Sigmoid colon (tissue), 3 donors: ENCODE measurements around the gene VPS45.

ENCODE experiments used
- CTCF ChIP-seq, 4 experiments: fragments of 450-650 bp in 3 of 4; fragments of 200-600 bp in 1 of 4; IDR thresholded peaks; one replicate each; pipeline ENCODE4 v1.5.1; 2016 to 2019; ENCODE audit warnings: antibody characterized with exemption in 4 of 4, mild to moderate bottlenecking in 3 of 4, moderate library complexity in 2 of 4
- POLR2A ChIP-seq, 2 donors: fragments of 450-650 bp; IDR thresholded peaks; one replicate each; pipeline ENCODE4 v1.6.1; 2016; ENCODE audit warnings: antibody characterized with exemption in 2 of 2, mild to moderate bottlenecking in 2 of 2, moderate library complexity in 2 of 2

DNA sequence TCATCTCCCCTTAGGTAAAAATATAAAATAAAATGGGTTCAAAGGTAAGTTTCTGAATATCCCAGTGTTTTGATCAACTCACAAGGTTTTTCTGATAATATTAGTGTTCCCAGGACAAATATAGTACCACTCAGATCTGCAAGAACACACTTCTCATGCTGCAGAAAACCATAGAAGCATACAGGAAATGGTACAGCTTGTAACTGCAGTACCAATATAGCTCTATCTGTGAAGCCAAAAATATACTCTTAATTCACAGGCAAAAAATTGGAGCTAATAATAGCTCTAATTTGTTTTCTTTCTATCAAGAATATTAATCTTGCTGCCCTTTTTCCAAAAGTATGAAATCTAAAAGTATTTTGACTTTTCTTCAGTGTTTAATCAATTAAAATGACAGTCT lies 13.2 kb downstream of the VPS45 start:
- no peak for TF ChIP-seq CTCF (IDR thresholded peaks at IDR 0.05)
- TF ChIP-seq POLR2A (IDR thresholded peaks at IDR 0.05): no peak
